Vagina (tissue), 2 donors: ENCODE data around the gene PRPF40B. TPM values are rescaled to one million over a fixed set of nuclear protein-coding genes. Genes with fewer than 3 reads are reported as not detected.

ENCODE experiments used
- DNase-seq, 2 donors: peaks; one replicate each; pipeline ENCODE4 v3.0.0-alpha.2; 2017; ENCODE audit errors: extremely low spot score in 2 of 2
- H3K27ac ChIP-seq: fragments of 200-600 bp; sonication (generic); one replicate; pipeline ENCODE4 v1.5.1; 2019
- H3K27me3 ChIP-seq: fragments of 200-600 bp; sonication (generic); one replicate; pipeline ENCODE4 v1.5.1; 2019
- H3K36me3 ChIP-seq, 2 donors: fragments of 200-600 bp; sonication (generic); one replicate each; pipeline ENCODE4 v1.5.1; 2017 to 2019
- H3K4me1 ChIP-seq: fragments of 200-600 bp; sonication (generic); one replicate; pipeline ENCODE4 v1.5.1; 2019
- H3K4me3 ChIP-seq, 2 donors: fragments of 200-600 bp; sonication (generic); 1 replicate in 1 of 2; 2 replicates in 1 of 2; pipeline ENCODE4 v1.5.1; 2016 to 2019
- H3K9me3 ChIP-seq: fragments of 200-600 bp; sonication (generic); one replicate; pipeline ENCODE4 v1.5.1; 2019
- CTCF ChIP-seq, 3 experiments: fragments of 450-650 bp in 2 of 3; fragments of 200-600 bp in 1 of 3; sonication (generic) in 1 of 3; IDR thresholded peaks; one replicate each; pipeline ENCODE4 v1.5.1; 2017 to 2019; ENCODE audit warnings: antibody characterized with exemption in 3 of 3, mild to moderate bottlenecking in 2 of 3, moderate library complexity in 2 of 3
- POLR2A ChIP-seq, 2 donors: fragments of 450-650 bp; IDR thresholded peaks; one replicate each; pipeline ENCODE4 v1.6.1; 2017; ENCODE audit warnings: antibody characterized with exemption in 2 of 2, mild to moderate bottlenecking in 2 of 2, moderate library complexity in 2 of 2
- POLR2AphosphoS5 ChIP-seq, 2 donors: sonication (generic); formaldehyde crosslinking; IDR thresholded peaks; one replicate each; pipeline ENCODE4 v1.9.0; 2017; ENCODE audit warnings: antibody characterized with exemption in 2 of 2, mild to moderate bottlenecking in 2 of 2, low read depth in 1 of 2; ENCODE audit not compliant: insufficient read depth in 1 of 2
- intact Hi-C: fragments of 100-400 bp; cut with DNase I; formaldehyde crosslinking; loops from one replicate; pipeline ENCODE4 v1.15.1; 2023
- total RNA-seq: library from RNA; depleted of rRNA; stranded (reverse); fragments of >200 nt; gene quantifications from one replicate; pipeline ENCODE4 v1.2.3, GENCODE V29; 2016

Gene PRPF40B
- total RNA-seq: 22.1 TPM

GRCh38 chr12:49623142-49623904 lies at the start of gene PRPF40B:
PRPF40B (plus strand) TSS chr12:49623561; CDS start chr12:49623591, 30 bp downstream.
- peaks cover 26% of the 10 kb centered on the region for H3K4me1 ChIP-seq
- intact Hi-C loops: loop anchor here (5.0 kb wide), 2 partner anchors 56 to 71 kb away; partner anchors contain the start of gene MCRS1

DNA sequence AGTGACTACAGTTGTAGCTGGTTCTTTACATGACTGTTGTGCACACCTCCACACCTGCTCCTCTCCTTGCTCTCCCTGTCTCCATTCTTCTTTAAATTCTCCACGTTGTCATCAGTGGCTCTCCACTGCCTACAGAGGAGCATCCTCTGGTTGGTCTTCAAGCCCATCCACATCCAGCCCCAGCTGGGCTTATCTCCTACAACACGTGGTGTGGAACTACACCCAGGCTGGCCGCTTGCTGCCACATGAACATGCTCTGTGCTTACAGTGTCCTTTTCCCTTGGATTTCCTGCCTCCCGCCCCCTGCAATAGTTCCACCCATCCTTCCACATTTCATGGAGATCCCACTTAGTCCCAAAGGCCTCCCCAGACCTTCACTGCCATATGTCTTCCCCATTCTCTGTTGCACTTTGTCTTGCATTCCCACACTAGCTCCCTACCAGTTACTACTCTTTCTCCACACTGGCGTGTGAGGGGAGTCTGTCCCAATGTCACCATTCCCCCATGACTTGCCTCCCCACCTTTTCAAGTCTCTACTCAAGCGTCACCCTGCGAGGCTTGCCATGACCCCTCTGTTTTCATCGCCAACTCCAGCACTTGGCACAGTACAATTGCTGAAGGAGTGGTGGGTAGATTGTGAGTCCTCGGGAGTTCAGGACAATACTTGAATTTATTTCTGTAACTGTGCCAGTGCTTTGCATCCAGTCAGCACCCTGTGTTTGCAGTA lies 45.6 kb upstream of the PRPF40B start:
- Histone ChIP-seq H3K27me3 (no peaks in the 10 kb centered on the region), H3K4me1 (peaks cover 11% of the 10 kb centered on the region), H3K27ac (no peak overlapping the region), H3K36me3 (no peaks in the 10 kb centered on the region), H3K4me3 (no peak overlapping the region), H3K9me3 (no peaks in the 10 kb centered on the region)
- DNase-seq: no peak
- TF ChIP-seq POLR2AphosphoS5 (IDR thresholded peaks at IDR 0.05; ENCODE audit: insufficient read depth in 1 of 2, low read depth in 1 of 2) (no peak), CTCF (IDR thresholded peaks at IDR 0.05) (no peak), POLR2A (IDR thresholded peaks at IDR 0.05) (no peak)
- intact Hi-C loops: no loop called here

More at GRCh38 chr12:49623142-49623904, at the start of gene PRPF40B:
- Histone ChIP-seq H3K4me3 (peak within 1 kb of the TSS; percentile 59 to 65), H3K27me3 (no peaks in the 10 kb centered on the region), H3K36me3 (no peaks in the 10 kb centered on the region), H3K9me3 (no peaks in the 10 kb centered on the region), H3K27ac (peak within 1 kb of the TSS; percentile 92)
- DNase-seq: peak in 1 of 2 donors; percentile 85
- TF ChIP-seq POLR2AphosphoS5 (IDR thresholded peaks at IDR 0.05; ENCODE audit: insufficient read depth in 1 of 2, low read depth in 1 of 2) (peak; percentile 31 to 91), POLR2A (IDR thresholded peaks at IDR 0.05) (peak in 1 of 2 donors; percentile 71), CTCF (IDR thresholded peaks at IDR 0.05) (no peak)

- H3K4me3 ChIP-seq: no peak overlapping the region
- intact Hi-C loops: no loop called here
- TF ChIP-seq POLR2AphosphoS5 (IDR thresholded peaks at IDR 0.05; ENCODE audit: insufficient read depth in 1 of 2, low read depth in 1 of 2) (no peak), POLR2A (IDR thresholded peaks at IDR 0.05) (no peak), CTCF (IDR thresholded peaks at IDR 0.05) (no peak)
- H3K36me3 ChIP-seq: no peaks in the 10 kb centered on the region
- H3K4me1 ChIP-seq: peaks cover 20% of the 10 kb centered on the region
- H3K27ac ChIP-seq: no peak overlapping the region
- DNase-seq: no peak
- no peaks in the 10 kb centered on the region for H3K9me3 ChIP-seq
- H3K27me3 ChIP-seq: no peaks in the 10 kb centered on the region
These were observed 44.8 kb upstream of the PRPF40B start for GRCh38 chr12:49578471-49579112.

GRCh38 chr12:49580572-49581535 lies 42.5 kb upstream of the PRPF40B start:
- Histone ChIP-seq H3K4me1 (peaks cover 23% of the 10 kb centered on the region), H3K27ac (no peak overlapping the region), H3K4me3 (no peak overlapping the region), H3K27me3 (no peaks in the 10 kb centered on the region), H3K9me3 (no peaks in the 10 kb centered on the region), H3K36me3 (no peaks in the 10 kb centered on the region)
- intact Hi-C loops: no loop called here
- TF ChIP-seq CTCF (IDR thresholded peaks at IDR 0.05): peak; percentile 43 to 70 (median 56)
- TF ChIP-seq POLR2AphosphoS5 (IDR thresholded peaks at IDR 0.05; ENCODE audit: insufficient read depth in 1 of 2, low read depth in 1 of 2): no peak
- DNase-seq: no peak
